HG02571 (cell line): Measurements from ENCODE around the gene KYAT1.
"Not testable (repeated sequence)": the region's sequence is repeated elsewhere in the genome, so short reads cannot be mapped to it uniquely, and the experiment has no call there.

Source experiments
- ATAC-seq: cut with Tn5 transposase; IDR thresholded peaks from one replicate; pipeline ENCODE4 v1.9.1; 2021; ENCODE audit warnings: mild to moderate bottlenecking, moderate library complexity; ENCODE audit not compliant: unreplicated experiment

The KYAT1 gene

DNA sequence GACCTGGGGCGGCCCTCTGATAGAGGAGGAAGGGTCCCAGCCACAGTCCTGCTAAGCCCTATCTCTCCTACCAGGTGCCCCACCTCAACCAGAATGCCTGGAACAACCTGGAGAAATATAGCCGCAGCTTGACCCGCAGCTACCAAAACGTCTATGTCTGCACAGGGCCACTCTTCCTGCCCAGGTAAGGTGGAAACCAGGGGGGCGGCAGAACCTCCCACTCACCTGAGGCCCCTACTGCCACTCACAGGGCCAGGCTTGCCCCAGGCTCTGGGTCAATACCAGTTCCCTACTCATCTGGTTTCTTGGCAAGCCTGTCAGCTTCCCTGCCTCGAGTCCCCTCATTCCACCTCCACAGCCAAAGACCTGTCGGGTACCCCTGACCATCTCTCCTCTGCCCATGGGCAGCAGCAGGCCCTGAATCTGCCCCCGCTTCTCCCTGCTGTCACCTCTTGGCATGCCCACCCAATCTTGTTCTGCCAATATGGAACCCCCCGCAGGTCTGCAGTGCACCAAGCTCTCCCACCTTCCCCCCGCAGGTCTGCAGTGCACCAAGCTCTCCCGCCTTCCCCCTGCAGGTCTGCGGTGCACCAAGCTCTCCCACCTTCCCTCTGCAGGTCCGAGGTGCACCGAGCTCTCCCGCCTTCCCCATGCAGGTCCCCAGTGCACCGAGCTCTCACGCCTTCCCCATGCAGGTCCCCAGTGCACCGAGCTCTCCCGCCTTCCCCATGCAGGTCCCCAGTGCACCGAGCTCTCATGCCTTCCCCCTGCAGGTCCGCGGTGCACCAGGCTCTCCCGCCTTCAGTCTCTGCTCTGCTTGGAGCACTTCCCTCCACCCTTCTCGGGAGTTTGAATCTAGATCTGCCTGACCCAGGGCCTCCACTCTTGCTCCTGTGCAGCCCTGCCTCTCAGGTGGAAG, 60.8 kb downstream of the KYAT1 start:
- no peak for ATAC-seq

DNA sequence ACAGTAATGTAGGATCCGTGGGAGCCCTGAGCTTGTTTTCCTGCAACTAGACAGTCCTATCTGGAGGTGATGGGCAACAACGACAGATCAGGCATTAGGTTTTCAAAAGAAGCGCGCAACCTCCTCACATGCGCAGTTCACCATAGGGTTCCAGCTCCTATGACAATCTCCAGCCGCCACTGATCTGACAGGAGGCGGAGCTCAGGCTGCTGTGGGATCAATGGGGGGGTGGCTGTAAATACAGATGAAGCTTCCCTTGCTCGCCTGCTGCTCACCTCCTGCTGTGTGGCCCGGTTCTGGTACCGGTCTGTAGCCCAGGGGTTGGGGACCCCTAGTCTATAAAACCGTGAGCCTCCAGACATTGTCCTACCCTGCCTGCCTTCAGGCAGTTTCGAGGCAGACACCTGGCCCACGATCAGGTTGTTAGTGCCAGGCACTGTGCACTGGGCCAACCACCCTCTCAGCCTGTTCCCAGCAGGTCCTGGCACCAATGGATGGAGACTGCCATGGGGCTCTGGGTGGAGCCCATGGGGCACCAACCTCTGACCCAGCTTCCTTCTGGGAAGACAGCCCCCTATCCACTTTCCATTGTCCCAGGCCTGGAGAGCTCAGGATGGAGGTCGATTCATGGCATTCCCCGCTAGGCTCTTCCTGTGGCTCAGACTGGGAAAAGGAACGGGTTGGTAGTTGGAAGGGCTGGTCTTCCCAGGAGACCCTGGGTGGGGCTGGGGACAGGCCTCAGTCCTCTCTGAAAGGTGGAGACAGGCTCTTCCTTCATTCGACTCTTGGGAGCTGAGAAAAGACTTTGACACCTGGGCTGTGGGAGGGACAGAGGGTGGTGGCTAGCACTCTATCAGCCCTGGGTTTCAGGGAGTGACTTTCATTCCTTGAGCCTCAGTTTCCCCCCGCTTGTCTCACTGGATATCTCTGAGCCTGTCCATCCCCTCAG, 61.8 kb downstream of the KYAT1 start:
- no peak for ATAC-seq

DNA sequence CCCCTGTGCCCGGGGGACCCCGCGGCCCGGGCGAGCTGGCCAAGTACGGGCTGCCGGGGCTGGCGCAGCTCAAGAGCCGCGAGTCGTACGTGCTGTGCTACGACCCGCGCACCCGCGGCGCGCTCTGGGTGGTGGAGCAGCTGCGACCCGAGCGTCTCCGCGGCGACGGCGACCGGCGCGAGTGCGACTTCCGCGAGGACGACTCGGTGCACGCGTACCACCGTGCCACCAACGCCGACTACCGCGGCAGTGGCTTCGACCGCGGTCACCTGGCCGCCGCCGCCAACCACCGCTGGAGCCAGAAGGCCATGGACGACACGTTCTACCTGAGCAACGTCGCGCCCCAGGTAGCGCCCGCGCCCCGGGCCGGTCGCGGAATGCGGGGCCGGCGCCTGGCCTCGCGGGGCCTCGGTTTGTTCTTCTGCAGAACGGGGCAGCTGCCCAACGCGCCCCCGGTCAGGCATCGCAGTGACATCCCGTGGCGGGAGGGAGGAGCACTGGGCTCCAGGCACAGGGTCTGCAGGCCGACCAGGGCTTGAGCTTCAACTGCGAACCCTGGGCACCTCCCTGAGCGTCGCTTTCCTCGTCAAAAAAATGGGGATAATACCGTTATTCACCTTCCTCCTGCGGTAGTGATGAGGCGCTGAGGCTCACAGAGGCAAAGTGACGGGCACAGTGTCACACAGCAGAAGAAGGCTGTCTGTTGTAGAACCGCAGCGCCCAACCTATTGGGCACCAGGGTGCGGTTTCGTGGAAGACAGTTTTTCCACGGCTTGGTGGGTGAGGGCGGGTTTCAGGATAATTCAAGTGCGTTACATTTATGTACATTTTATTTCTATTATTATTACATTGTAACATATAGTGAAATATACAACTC, 62.7 kb downstream of the KYAT1 start:
- peak; percentile 23 for ATAC-seq

DNA sequence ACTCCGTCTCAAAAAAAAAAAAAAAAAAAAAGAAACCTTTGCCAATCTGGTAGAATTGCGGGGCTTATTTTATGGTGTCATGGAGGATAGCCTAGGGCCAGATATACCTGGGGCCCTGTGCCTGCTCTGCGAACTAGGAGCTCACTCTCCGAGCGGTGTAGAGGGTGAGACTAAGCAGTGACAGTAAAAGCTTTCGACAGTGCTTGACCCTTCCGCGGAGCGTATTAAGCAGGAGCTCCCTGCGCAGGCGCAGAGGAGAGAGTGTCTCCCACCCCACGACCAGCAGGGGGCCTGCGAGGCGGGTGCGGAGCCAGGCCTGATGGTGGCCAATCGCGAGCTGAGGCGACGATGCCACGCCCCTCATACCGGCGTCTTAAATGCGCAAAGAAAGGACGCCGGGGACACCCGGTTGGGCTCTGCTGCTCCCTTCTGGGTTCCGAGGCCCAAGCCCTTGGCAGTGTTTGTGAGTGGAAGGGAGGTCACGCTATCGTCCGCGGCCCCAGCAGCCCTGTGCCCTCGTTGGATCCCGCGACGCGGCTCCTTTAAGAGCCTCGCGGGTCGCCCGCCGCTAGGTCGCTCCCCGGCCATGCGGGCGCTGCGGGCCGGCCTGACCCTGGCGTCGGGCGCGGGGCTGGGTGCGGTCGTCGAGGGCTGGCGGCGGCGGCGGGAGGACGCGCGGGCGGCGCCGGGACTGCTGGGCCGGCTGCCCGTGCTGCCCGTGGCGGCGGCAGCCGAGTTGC, 63.5 kb downstream of the KYAT1 start, which contains the start of gene ENDOG:
ENDOG (plus strand) TSS at position 402 of the 740 bp plus-strand sequence; CDS start at position 587, 185 bp downstream.
- ATAC-seq: peak; percentile 88

DNA sequence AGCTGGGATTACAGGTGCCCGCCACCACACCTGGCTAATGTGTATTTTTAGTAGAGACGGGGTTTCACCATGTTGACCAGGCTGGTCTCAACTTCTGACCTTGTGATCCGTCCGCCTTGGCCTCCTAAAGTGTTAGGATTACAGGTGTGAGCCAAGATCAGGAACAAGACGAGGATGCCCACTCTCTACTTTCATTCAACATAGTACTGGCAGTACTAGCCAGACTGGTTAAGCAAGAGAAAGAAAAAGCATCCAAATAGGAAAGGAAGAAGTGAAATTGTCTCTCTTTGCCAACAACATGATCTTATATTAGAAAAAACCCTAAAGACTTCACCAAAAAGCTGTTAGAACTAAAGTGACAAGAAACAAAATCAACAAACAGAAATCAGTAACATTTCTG, 70.9 kb downstream of the KYAT1 start:
- no peak for ATAC-seq

DNA sequence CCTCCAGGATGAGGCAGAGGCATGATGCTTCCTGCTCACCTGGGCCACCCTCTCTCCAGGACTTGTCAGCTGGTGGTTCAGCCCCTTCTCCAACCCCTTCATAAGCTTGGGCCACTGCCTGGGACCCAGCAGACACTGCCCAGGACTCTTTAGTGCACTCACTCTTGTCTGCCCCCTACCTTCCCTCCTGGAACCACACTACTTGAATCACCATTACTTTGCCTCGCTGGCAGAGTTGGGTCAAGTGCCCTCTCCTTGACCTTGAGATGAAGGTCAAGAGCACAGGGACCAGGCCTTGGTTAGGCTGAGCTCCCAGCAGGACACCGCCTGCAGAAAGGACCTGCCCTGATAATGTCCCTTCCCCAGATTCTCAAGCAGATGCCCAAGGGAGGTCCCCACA, 71.9 kb downstream of the KYAT1 start:
- ATAC-seq: no peak

DNA sequence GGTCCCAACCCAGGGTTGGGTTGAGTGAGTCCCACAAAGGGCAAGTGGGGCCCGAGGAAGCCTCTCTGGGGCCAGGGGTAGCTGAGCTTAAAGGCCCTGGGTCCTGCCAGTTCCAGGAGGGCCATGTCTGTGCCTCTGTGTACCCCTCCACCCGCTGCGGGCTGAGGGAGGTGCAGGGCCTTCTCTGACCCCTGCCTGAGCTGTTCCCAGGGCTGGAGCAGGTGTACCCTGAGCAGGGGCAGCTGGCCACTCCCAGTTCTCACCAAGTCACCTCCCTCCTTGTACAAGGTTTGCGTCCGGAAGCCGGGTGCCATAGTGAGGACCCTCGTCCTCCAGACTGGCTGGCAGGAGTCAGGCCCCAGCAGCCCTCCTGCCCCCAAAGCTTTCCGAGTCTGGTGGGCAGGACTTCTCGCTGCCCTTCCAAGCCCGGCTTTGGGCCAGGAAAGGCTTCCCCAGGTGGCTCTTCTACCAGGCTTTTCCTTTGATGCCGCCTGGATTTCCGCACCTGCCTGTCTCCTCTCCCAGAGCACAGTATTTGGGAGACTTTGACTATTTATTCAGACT, 72.6 kb downstream of the KYAT1 start:
- no peak for ATAC-seq

DNA sequence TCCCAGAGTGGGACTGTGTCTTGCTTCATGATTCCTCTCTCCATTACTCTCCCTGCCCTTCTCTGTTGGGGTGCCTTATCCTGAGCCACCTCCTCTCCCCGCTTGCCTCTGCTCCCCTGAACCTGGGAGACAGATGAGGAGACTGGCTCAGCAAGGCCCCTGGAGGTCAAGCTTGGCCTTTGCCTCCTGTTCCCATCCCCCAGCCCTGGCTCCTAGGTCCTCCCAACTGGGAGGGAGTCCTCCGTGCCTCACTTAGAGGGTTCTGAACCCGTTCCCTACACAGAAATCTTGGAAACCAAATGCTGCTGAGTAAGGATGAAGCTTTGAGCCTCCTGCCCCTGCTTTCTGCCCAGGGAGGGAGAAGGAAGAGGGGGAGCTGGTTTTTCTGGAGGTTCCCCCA, 73.2 kb downstream of the KYAT1 start:
- no peak for ATAC-seq

DNA sequence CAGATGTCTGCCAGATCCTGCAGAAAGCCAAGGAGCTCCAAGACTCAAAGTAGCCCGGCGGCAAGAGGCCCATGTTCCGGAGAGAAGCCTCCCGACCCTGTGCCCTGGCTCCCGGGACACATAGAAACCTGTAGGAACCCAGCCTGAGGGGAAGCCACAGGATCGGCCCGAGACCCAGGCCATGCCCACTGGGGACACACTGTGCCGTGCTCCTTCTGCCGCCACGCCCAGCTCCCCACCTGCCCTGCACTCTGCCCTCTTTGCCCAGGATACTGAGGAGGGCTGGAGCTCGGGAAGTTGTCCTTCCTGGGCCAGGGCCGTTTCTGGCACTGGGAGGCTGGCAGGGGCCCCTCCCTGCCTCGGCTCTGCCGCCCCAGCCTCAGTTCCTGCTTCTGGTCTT, 73.9 kb downstream of the KYAT1 start:
- ATAC-seq: no peak

DNA sequence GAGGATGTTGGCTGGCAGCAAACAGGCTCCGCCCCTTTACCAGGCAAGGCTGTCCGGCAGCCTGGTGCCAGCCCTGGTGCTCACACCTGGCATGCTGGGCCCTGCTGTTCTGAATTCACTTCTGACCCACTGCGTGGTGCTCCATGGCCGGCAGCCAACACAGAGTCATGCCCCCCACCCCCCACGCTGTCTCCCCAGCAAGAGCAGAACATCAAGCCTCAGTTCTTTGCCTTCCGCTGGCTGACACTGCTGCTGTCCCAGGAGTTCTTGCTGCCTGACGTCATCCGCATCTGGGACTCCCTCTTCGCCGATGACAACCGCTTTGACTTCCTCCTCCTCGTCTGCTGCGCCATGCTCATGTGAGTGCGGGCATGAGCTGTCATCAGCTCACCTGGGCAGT, 76.1 kb downstream of the KYAT1 start:
- ATAC-seq: no peak

DNA sequence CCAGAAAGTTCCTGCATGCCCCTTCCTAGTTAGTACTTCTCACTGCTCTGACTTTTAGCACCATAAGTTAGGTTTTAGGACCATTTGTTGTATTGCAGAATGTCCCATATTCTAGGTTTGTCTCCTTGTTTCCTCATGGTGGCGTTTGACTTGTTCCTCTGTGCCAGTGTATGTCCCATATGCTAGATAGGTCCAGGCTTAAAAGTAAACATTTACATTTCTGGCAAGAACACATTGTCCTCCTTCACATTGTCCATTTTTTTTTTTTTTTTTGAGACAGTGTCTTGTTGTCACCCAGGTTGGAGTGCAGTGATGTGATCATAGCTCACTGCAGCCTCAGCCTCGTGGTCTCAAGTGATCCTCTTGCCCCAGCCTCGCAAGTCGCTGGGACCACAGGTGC, 79.3 kb downstream of the KYAT1 start:
- no peak for ATAC-seq

DNA sequence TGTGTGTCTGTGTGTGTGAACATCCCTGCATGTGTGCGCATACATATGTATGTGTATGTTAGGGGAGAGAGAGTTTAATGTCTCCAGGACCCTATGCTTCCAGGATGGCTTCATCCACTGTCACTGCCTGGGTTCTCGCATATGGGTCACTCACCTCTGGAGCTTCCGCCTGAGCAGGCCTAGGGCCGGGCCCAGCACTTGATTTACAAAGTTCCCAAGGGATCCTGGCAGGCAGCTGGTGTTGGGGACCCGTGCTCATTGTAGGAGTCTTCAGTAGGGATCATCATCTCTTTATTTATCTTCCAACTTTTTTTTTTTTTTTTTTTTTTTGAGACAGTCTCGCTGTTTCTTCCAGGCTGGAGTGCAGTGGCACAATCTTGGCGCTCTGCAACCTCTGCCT, 81.7 kb downstream of the KYAT1 start:
- no peak for ATAC-seq

DNA sequence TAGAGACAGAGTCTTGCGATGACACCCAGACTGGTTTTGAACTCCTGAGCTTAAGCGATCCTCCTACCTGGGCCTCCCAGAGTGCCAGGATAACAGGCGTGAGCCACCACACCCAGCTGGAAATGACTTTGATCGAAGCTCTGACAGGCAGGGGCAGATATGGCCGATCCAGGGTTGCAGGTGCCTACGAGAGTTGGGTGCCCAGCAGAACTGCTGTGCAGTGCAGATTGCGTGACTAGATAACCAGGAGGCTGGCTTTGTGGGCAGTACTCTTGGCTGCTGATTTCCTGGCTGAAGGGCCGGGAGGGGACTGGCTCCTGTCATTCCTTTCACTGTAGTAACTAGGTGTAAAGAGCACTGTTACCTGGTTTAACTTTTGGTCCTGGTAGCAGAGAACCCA, 82.9 kb downstream of the KYAT1 start:
- no peak for ATAC-seq

DNA sequence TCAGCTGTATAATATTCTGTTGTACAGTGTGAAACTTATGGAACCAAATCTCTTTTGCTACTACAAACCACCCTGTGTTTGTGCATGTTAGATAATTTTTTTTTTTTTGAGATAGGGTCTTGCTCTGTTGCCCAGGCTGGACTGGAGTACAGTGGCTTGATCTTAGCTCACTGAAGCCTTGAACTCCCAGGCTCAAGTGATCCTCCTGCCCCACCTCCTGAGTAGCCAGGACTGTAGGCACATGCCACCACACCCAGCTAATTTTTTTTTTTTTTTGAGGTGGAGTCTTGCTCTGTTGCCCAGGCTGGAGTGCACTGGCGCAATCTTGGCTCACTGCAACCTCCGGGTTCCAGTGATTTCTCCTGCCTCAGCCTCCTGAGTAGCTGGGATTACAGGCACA, 86.8 kb downstream of the KYAT1 start:
- not testable (repeated sequence) for ATAC-seq

DNA sequence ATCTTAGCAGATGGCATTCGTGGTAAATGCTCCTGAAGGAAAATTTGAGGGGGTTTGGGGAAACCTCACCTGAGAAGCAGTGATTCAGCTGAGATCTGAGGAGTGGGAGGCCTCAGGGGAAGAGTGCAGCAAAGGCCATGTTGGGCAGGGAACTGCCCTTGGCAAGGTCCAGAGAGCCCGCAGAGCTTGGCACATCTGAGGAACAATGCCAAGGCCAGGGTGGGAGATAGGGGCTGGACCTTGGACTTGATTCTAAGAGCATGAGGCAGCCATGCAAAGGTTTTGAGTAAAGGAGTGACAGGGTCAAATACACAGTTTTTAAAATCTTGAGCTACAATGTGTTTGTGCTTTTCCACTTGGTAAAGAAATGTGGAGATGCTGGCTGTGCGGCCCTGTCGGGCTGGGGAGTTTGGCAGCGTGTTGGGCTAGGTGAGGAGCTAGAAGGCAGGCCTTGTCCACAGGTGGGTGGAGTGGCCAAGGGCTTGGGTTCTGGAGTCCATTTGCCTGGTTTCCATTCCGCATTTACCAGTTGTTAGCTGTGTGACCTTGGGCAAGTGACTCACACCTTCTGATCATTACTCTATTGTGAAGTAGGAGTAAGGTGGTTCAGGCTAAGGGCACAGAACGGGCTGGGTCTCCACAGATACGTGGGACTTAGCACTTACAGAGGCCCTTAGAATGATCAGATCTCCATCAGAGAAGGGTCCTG, 88.6 kb downstream of the KYAT1 start:
- ATAC-seq: no peak

DNA sequence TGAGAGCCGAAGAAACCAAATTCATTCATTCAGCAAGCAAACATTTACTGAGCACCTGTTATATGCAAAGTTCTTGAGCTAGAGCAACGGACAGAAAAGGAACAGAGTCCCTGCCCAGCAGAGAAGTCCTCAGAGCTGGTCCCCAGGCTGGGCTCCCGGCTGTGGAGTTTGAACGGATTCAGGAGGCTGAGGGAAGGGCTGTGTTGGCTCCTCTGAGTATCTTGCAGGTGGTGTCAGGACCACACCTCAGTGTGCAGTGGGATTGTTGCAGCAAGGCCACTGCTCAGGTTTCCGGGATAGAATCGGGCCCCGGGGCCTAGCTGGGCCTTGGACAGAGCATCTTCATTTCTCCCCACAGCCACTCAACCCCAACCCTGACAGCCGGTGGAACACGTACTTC, 89.6 kb downstream of the KYAT1 start:
- no peak for ATAC-seq

DNA sequence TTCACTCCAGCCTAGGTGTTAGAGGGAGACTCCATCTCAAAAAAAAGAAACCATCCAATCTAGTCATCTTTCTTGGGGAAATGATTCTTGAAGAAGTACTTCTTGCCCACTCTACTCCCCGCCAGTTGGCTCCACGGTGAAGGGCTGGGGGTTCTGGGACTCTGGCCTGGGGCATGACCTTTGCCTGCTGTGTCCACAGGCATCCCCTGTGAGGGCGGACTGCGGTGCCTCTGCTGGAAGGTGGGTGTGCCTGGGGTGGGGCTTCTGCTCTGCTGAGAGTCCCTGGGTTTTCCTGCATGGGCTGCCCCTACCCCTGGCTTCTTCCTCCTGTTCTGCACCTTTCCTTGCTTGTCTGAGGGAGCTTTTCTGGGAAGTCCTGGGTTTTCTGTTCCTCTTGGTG, 91.2 kb downstream of the KYAT1 start:
- ATAC-seq: no peak

DNA sequence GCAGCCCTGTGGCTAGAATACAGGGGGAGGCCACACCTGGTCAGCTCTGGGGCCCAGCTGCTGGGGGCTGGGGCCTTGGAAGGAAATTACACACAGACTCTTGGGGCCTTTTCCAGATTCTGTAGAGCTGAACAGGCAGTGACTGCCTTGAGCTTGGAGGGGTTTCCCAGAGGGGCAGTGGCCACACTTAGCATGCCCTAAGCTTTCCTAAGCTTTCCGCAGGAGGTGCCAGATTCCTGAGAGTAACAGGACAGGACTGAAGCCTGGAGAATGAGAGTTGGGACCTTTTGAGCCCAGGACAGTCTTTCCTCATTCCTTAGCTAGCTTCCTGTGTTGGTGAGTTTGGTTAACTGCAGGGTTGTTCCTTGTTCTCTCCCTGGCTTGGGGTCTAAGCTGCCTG, 93.3 kb downstream of the KYAT1 start:
- ATAC-seq: no peak

DNA sequence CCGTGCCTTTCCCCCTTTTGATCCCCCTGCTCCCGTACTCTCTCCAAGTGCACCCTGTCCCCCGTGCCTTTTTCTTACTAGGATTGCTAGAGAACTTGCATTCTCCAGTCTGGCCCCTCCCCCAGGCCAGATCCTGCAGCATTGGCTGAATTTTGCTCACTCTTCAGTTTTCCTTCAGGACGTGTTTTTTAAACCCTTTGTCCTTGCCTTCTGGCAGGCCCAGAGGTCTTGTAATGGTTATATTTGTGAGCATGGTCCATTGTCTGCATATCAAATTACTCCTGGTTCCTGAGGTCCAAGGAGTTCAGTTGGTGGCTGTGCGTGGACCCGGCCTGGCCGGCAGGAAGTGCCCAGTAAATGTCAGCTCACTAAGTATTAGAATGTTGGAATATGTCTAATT, 94.1 kb downstream of the KYAT1 start:
- no peak for ATAC-seq
